ENCODE results near the gene SRPK1. TPM values are rescaled to one million over a fixed set of nuclear protein-coding genes. Genes with fewer than 3 reads are reported as not detected.

SRPK1 gene
- total and polyA plus RNA-seq, 2 of the 13 experiments (the other 11 are each of a cell fraction or from before 2014, with no cell fraction given) = 56.4 to 142 TPM

DNA sequence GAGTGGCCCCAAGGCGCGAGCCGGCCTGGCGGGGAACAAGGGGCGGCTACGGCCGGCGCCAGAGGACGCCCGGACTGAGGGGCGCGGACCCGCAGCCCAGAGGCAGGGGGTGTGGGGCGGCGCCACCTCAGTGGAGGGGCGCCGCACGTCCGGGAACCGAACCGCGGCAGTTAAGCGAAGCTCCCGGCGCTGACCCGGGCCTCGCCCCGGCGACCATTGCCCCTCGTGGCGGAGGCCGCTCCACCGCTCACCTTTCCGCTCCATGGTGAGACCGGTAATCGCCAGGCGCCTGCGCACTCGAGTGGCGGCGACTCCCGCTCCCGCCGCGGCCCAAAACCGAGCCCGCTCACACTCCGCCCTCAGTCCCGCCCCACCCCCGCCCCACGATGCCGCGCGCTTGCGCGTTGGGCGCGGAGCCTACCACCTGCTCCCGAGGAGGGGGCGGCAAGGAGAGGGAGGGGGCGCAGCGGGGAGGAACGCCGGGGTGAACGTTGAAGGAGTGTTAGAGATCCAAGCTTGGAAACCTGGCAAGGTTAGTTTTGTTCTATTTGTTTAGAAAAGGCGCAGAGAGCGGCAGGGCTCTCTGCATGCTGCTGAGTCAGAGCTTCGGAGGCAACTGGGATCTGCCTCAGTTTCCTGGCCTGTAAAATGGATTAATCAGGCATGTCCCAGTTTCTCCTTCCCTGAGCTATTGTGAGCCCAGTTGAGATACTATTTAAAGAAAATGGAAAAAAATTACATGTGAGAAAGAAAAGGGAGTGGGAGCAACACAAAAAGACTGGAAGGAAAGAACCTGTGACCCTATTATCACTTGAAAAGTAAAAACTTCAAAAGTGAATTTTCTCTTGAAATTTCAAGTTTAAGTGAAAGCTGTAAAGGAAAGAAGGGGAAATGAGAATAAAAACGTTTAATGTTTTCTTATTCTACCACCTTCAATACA is at the start of gene SRPK1 (continued):
- TF ChIP-seq EHMT2 (IDR thresholded peaks at IDR 0.05; ENCODE audit: borderline replicate concordance, low read depth, low read length) = no peak
- peak; percentile 75; the same call in 1 of the 2 replicates for TF ChIP-seq ZFX (CRISPR knock-in tag; IDR thresholded peaks at IDR 0.05; ENCODE audit: low read depth)
- TF ChIP-seq STAT6 (CRISPR knock-in tag; IDR thresholded peaks at IDR 0.05; ENCODE audit: borderline replicate concordance) = no peak
- TF ChIP-seq MBNL3 (CRISPR knock-in tag; conservative IDR thresholded peaks at IDR 0.05) = no peak
- TF ChIP-seq ZNF746 (CRISPR knock-in tag; IDR thresholded peaks at IDR 0.05) = peak; percentile 84
- no peak for TF ChIP-seq ATRX (CRISPR knock-in tag; IDR thresholded peaks at IDR 0.05; ENCODE audit: borderline replicate concordance)
- TF ChIP-seq, protein P1, sequence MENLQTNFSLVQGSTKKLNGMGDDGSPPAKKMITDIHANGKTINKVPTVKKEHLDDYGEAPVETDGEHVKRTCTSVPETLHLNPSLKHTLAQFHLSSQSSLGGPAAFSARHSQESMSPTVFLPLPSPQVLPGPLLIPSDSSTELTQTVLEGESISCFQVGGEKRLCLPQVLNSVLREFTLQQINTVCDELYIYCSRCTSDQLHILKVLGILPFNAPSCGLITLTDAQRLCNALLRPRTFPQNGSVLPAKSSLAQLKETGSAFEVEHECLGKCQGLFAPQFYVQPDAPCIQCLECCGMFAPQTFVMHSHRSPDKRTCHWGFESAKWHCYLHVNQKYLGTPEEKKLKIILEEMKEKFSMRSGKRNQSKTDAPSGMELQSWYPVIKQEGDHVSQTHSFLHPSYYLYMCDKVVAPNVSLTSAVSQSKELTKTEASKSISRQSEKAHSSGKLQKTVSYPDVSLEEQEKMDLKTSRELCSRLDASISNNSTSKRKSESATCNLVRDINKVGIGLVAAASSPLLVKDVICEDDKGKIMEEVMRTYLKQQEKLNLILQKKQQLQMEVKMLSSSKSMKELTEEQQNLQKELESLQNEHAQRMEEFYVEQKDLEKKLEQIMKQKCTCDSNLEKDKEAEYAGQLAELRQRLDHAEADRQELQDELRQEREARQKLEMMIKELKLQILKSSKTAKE (CRISPR knock-in tag; IDR thresholded peaks at IDR 0.05; ENCODE audit: borderline replicate concordance) = no peak
- peak; percentile 91 for TF ChIP-seq ZNF709 (CRISPR knock-in tag; IDR thresholded peaks at IDR 0.05)
- peak; percentile 68 for TF ChIP-seq PAXIP1 (CRISPR knock-in tag; conservative IDR thresholded peaks at IDR 0.05)
- peak; percentile 92 for TF ChIP-seq SP5 (CRISPR knock-in tag; IDR thresholded peaks at IDR 0.05; ENCODE audit: borderline replicate concordance, low read depth)
- peak; percentile 83; the same call in 1 of the 2 replicates for TF ChIP-seq FOXC1 (CRISPR knock-in tag; IDR thresholded peaks at IDR 0.05; ENCODE audit: borderline replicate concordance)
- peak; percentile 58 for TF ChIP-seq ZSCAN29 (CRISPR knock-in tag; conservative IDR thresholded peaks at IDR 0.05)
- no peak for TF ChIP-seq PRMT3 (CRISPR knock-in tag; IDR thresholded peaks at IDR 0.05; ENCODE audit: borderline replicate concordance, low read depth)
- TF ChIP-seq, protein P2, sequence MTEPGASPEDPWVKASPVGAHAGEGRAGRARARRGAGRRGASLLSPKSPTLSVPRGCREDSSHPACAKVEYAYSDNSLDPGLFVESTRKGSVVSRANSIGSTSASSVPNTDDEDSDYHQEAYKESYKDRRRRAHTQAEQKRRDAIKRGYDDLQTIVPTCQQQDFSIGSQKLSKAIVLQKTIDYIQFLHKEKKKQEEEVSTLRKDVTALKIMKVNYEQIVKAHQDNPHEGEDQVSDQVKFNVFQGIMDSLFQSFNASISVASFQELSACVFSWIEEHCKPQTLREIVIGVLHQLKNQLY (CRISPR knock-in tag; IDR thresholded peaks at IDR 0.05) = peak; percentile 16; the same call in 1 of the 2 replicates
- peak; percentile 54; the same call in 1 of the 2 replicates for TF ChIP-seq RNF2 (conservative IDR thresholded peaks at IDR 0.05; ENCODE audit: low read depth)
- TF ChIP-seq MIXL1 (CRISPR knock-in tag; IDR thresholded peaks at IDR 0.05) = no peak
- TF ChIP-seq JARID2 (CRISPR knock-in tag; IDR thresholded peaks at IDR 0.05; ENCODE audit: insufficient replicate concordance) = no peak
- peak; percentile 77; the same call in 1 of the 2 replicates for TF ChIP-seq ZBTB26 (CRISPR knock-in tag; IDR thresholded peaks at IDR 0.05; ENCODE audit: borderline replicate concordance)

Measured in HepG2 (cell line).